GM23338 (cell line): ENCODE results near the gene NLK. TPM values are rescaled to one million over a fixed set of nuclear protein-coding genes. Genes with fewer than 3 reads are reported as not detected.

ENCODE experiments used
- ATAC-seq: fragments of 200-7000 bp; cut with Tn5 transposase; 3 replicates; pipeline ENCODE4 v1.9.1; 2020
- DNase-seq: peaks from one replicate; pipeline ENCODE4 v3.0.0-alpha.2; 2015; ENCODE audit warnings: low spot score
- H2AFZ ChIP-seq: fragments of 200-600 bp; sonication (generic); 2 replicates; pipeline ENCODE4 v1.8.0; 2016; ENCODE audit warnings: antibody characterized with exemption, mild to moderate bottlenecking, moderate library complexity
- H3F3A ChIP-seq: fragments of 200-600 bp; sonication (generic); replicated peaks from 2 replicates; pipeline ENCODE4 v1.8.0; 2017; ENCODE audit warnings: antibody characterized with exemption, mixed run types, low read depth
- H3K27ac ChIP-seq: fragments of 200-600 bp; sonication (generic); 2 replicates; pipeline ENCODE4 v1.6.1; 2016; ENCODE audit warnings: low read depth
- H3K27me3 ChIP-seq: fragments of 200-600 bp; sonication (generic); 2 replicates; pipeline ENCODE4 v1.8.0; 2016; ENCODE audit warnings: mild to moderate bottlenecking, mixed run types, moderate library complexity; ENCODE audit not compliant: insufficient read depth
- H3K36me3 ChIP-seq: fragments of 200-600 bp; sonication (generic); 2 replicates; pipeline ENCODE4 v1.8.0; 2016; ENCODE audit warnings: mild to moderate bottlenecking; ENCODE audit not compliant: insufficient read depth
- H3K4me1 ChIP-seq: fragments of 200-600 bp; sonication (generic); 2 replicates; pipeline ENCODE4 v1.8.0; 2016; ENCODE audit warnings: mild to moderate bottlenecking, moderate library complexity; ENCODE audit not compliant: insufficient read depth
- H3K4me2 ChIP-seq: fragments of 200-600 bp; sonication (generic); 2 replicates; pipeline ENCODE4 v1.7.1; 2017; ENCODE audit warnings: mixed run types
- H3K4me3 ChIP-seq: fragments of 200-600 bp; sonication (generic); 2 replicates; pipeline ENCODE4 v1.6.1; 2016; ENCODE audit warnings: mixed run types
- H3K79me2 ChIP-seq: fragments of 200-600 bp; sonication (generic); replicated peaks from 2 replicates; pipeline ENCODE4 v1.8.0; 2017; ENCODE audit warnings: mild to moderate bottlenecking; ENCODE audit not compliant: insufficient read depth
- H3K9me2 ChIP-seq: fragments of 200-600 bp; sonication (generic); 2 replicates; pipeline ENCODE4 v1.8.0; 2017; ENCODE audit not compliant: insufficient read depth
- H4K20me1 ChIP-seq: fragments of 200-600 bp; sonication (generic); replicated peaks from 2 replicates; pipeline ENCODE4 v1.8.0; 2017; ENCODE audit warnings: mild to moderate bottlenecking; ENCODE audit not compliant: insufficient read depth
- H3K27ac Mint-ChIP-seq: 2 replicates; pipeline ENCODE4 v1.8.0; 2020; ENCODE audit warnings: inconsistent platforms, mild to moderate bottlenecking, moderate library complexity, mixed read lengths
- H3K27me3 Mint-ChIP-seq: 3 replicates; pipeline ENCODE4 v1.8.0; 2022; ENCODE audit warnings: low read depth, mild to moderate bottlenecking, moderate library complexity, mixed read lengths, inconsistent platforms; ENCODE audit not compliant: insufficient read depth, poor library complexity
- H3K36me3 Mint-ChIP-seq: 3 replicates; pipeline ENCODE4 v1.8.0; 2021; ENCODE audit warnings: low read depth, mild to moderate bottlenecking, inconsistent platforms, moderate library complexity, mixed read lengths
- H3K4me1 Mint-ChIP-seq: 3 replicates; pipeline ENCODE4 v1.8.0; 2020; ENCODE audit warnings: mild to moderate bottlenecking, inconsistent platforms, mixed read lengths
- H3K4me3 Mint-ChIP-seq: 3 replicates; pipeline ENCODE4 v1.8.0; 2021; ENCODE audit warnings: moderate library complexity, mild to moderate bottlenecking, inconsistent platforms, mixed read lengths
- H3K9me3 Mint-ChIP-seq: 3 replicates; pipeline ENCODE4 v1.8.0; 2020; ENCODE audit warnings: moderate library complexity, mild to moderate bottlenecking, inconsistent platforms, mixed read lengths
- EZH2 ChIP-seq: fragments of 200-600 bp; sonication (generic); IDR thresholded peaks from one replicate; pipeline ENCODE4 v1.8.0; 2017; ENCODE audit warnings: antibody characterized with exemption, mild to moderate bottlenecking, low read depth; ENCODE audit not compliant: unreplicated experiment
- NANOG ChIP-seq: IDR thresholded peaks from 2 replicates; pipeline ENCODE4 v1.6.1; 2016; ENCODE audit warnings: antibody characterized with exemption, borderline replicate concordance
- POLR2AphosphoS5 ChIP-seq: IDR thresholded peaks from 2 replicates; pipeline ENCODE4 v1.6.1; 2016; ENCODE audit warnings: antibody characterized with exemption, low read depth
- polyA plus RNA-seq: library from polyadenylated mRNA; unstranded; fragments of >200 nt; fragmentation: Nextera tagmentation; extraction: Ambion mirVana; gene quantifications from 2 replicates; pipeline ENCODE4 v1.2.1, GENCODE V29; 2016
- total RNA-seq: library from RNA; depleted of rRNA; stranded (reverse); fragments of >200 nt; shearing (Covaris generic); gene quantifications from 2 replicates; pipeline ENCODE4 v1.2.3, GENCODE V29; 2014
- TF ChIP-seq, protein P1 (sequence below): IDR thresholded peaks from one replicate; pipeline ENCODE4 v1.6.1; 2018; ENCODE audit warnings: antibody characterized with exemption; ENCODE audit not compliant: unreplicated experiment
- TF ChIP-seq, protein P2 (sequence below), 2 experiments: fragments of 200-600 bp in 1 of 2; sonication (generic) in 1 of 2; conservative IDR thresholded peaks; 2 replicates each; pipeline versions ENCODE4 v1.5.1 to v1.6.1; 2016 to 2017; ENCODE audit warnings: antibody characterized with exemption in 2 of 2, low read depth in 2 of 2, mild to moderate bottlenecking in 2 of 2, moderate library complexity in 1 of 2
- TF ChIP-seq, protein P3 (sequence below): IDR thresholded peaks from 2 replicates; pipeline ENCODE4 v1.6.1; 2016; ENCODE audit warnings: antibody characterized with exemption
- TF ChIP-seq, protein P4 (sequence below): fragments of 250-450 bp; sonication (Bioruptor Pico); IDR thresholded peaks from 2 replicates; pipeline ENCODE4 v1.5.0; 2020; ENCODE audit warnings: mild to moderate bottlenecking, moderate library complexity

NLK gene
- total and polyA plus RNA-seq, 2 experiments from 2014 or later, result 34.7 to 78.5 TPM

DNA sequence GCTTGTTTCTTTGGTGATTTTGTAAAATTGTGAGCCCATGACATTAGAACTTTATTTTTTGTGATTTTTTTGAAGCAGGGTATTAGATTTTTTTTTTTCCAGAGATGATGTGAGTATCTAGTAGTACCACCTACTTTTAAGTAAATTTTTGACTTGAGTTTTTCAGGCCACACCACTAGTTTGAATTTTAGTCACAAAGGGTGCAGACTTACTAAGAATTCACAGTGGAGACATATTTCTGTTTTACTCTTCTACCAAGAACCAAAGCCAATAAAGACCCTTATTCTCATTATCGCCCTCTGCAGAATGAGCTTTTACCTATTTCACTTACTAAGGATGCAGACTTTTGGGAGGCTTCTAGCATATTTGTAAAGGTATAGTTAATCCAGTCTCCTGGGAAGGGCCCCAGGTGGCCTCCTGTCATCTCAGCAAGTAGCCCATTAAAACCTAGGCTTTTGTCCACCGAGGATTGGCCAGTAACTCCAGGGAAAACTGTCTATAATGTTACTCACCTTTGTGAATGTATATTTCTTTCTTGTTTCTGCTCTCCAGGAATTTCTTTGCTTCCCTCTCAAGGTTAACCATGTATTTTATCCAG, 30.6 kb downstream of the NLK start:
- Histone ChIP-seq H3K4me1 (peaks cover 28% of the 10 kb centered on the region), H4K20me1 (peaks cover 9% of the 10 kb centered on the region; the same call in 1 of the 2 replicates), H3K36me3 (no peaks in the 10 kb centered on the region), H3K27ac (no peak overlapping the region), H3K79me2 (peaks cover 100% of the 10 kb centered on the region), H3F3A (no peaks in the 10 kb centered on the region), H3K27me3 (no peaks in the 10 kb centered on the region), H3K4me2 (no peak overlapping the region), H3K9me2 (no peaks in the 10 kb centered on the region), H2AFZ (no peak overlapping the region), H3K4me3 (no peak overlapping the region)
- Mint-ChIP-seq H3K27ac (no peak overlapping the region), H3K36me3 (peaks cover 25% of the 10 kb centered on the region; the same call in 2 of the 3 replicates), H3K9me3 (peaks cover 2% of the 10 kb centered on the region; the same call in 2 of the 3 replicates), H3K27me3 (peaks cover 2% of the 10 kb centered on the region), H3K4me1 (peaks cover 41% of the 10 kb centered on the region), H3K4me3 (no peak overlapping the region; the same call in 2 of the 3 replicates)
- DNase-seq (peak; percentile 33), ATAC-seq (peak; percentile 61)
- no peak for TF ChIP-seq NANOG
- TF ChIP-seq EZH2, result no peak
- TF ChIP-seq, protein P1, sequence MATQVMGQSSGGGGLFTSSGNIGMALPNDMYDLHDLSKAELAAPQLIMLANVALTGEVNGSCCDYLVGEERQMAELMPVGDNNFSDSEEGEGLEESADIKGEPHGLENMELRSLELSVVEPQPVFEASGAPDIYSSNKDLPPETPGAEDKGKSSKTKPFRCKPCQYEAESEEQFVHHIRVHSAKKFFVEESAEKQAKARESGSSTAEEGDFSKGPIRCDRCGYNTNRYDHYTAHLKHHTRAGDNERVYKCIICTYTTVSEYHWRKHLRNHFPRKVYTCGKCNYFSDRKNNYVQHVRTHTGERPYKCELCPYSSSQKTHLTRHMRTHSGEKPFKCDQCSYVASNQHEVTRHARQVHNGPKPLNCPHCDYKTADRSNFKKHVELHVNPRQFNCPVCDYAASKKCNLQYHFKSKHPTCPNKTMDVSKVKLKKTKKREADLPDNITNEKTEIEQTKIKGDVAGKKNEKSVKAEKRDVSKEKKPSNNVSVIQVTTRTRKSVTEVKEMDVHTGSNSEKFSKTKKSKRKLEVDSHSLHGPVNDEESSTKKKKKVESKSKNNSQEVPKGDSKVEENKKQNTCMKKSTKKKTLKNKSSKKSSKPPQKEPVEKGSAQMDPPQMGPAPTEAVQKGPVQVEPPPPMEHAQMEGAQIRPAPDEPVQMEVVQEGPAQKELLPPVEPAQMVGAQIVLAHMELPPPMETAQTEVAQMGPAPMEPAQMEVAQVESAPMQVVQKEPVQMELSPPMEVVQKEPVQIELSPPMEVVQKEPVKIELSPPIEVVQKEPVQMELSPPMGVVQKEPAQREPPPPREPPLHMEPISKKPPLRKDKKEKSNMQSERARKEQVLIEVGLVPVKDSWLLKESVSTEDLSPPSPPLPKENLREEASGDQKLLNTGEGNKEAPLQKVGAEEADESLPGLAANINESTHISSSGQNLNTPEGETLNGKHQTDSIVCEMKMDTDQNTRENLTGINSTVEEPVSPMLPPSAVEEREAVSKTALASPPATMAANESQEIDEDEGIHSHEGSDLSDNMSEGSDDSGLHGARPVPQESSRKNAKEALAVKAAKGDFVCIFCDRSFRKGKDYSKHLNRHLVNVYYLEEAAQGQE, result no peak
- TF ChIP-seq, protein P2, sequence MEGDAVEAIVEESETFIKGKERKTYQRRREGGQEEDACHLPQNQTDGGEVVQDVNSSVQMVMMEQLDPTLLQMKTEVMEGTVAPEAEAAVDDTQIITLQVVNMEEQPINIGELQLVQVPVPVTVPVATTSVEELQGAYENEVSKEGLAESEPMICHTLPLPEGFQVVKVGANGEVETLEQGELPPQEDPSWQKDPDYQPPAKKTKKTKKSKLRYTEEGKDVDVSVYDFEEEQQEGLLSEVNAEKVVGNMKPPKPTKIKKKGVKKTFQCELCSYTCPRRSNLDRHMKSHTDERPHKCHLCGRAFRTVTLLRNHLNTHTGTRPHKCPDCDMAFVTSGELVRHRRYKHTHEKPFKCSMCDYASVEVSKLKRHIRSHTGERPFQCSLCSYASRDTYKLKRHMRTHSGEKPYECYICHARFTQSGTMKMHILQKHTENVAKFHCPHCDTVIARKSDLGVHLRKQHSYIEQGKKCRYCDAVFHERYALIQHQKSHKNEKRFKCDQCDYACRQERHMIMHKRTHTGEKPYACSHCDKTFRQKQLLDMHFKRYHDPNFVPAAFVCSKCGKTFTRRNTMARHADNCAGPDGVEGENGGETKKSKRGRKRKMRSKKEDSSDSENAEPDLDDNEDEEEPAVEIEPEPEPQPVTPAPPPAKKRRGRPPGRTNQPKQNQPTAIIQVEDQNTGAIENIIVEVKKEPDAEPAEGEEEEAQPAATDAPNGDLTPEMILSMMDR (conservative IDR thresholded peaks at IDR 0.05; ENCODE audit: low read depth in 2 of 2), result peak in 1 of 2 experiments; percentile 38; a peak in 3 of 4 replicates
- TF ChIP-seq, protein P3, sequence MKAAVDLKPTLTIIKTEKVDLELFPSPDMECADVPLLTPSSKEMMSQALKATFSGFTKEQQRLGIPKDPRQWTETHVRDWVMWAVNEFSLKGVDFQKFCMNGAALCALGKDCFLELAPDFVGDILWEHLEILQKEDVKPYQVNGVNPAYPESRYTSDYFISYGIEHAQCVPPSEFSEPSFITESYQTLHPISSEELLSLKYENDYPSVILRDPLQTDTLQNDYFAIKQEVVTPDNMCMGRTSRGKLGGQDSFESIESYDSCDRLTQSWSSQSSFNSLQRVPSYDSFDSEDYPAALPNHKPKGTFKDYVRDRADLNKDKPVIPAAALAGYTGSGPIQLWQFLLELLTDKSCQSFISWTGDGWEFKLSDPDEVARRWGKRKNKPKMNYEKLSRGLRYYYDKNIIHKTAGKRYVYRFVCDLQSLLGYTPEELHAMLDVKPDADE, result no peak

DNA sequence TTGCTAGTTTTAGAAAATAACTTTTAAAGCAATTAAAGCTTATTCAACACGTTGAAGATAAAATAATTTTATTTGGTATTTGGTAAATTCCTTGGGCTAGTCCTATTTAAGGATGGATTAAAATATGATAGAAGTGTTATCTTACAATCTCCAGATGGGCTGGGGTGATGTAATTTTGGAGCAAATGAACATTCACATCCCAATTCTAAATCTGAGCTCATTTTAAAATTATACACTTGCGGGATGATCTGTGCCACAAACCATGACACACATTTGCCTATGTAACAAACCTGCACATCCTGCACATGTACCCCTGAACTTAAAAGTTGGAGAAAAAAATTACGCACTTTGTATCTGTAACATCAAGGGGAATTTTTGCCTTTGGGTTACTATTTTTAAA, 31.5 kb downstream of the NLK start:
- peaks cover 44% of the 10 kb centered on the region for H3K4me1 Mint-ChIP-seq
- Histone ChIP-seq H3F3A (no peaks in the 10 kb centered on the region), H3K4me1 (peaks cover 28% of the 10 kb centered on the region), H3K27ac (no peak overlapping the region), H3K4me2 (no peak overlapping the region), H4K20me1 (peaks cover 11% of the 10 kb centered on the region), H3K4me3 (no peak overlapping the region), H3K36me3 (no peaks in the 10 kb centered on the region), H3K9me2 (no peaks in the 10 kb centered on the region), H3K27me3 (no peaks in the 10 kb centered on the region), H3K79me2 (peaks cover 100% of the 10 kb centered on the region), H2AFZ (no peak overlapping the region)
- DNase-seq, result no peak
- H3K9me3 Mint-ChIP-seq, result peaks cover 2% of the 10 kb centered on the region; the same call in 2 of the 3 replicates
- H3K36me3 Mint-ChIP-seq, result peaks cover 18% of the 10 kb centered on the region; the same call in 2 of the 3 replicates
- no peak for ATAC-seq
- peaks cover 2% of the 10 kb centered on the region for H3K27me3 Mint-ChIP-seq
- H3K4me3 Mint-ChIP-seq, result no peak overlapping the region
- no peak overlapping the region for H3K27ac Mint-ChIP-seq
- TF ChIP-seq POLR2AphosphoS5, result no peak
- TF ChIP-seq, protein P4, sequence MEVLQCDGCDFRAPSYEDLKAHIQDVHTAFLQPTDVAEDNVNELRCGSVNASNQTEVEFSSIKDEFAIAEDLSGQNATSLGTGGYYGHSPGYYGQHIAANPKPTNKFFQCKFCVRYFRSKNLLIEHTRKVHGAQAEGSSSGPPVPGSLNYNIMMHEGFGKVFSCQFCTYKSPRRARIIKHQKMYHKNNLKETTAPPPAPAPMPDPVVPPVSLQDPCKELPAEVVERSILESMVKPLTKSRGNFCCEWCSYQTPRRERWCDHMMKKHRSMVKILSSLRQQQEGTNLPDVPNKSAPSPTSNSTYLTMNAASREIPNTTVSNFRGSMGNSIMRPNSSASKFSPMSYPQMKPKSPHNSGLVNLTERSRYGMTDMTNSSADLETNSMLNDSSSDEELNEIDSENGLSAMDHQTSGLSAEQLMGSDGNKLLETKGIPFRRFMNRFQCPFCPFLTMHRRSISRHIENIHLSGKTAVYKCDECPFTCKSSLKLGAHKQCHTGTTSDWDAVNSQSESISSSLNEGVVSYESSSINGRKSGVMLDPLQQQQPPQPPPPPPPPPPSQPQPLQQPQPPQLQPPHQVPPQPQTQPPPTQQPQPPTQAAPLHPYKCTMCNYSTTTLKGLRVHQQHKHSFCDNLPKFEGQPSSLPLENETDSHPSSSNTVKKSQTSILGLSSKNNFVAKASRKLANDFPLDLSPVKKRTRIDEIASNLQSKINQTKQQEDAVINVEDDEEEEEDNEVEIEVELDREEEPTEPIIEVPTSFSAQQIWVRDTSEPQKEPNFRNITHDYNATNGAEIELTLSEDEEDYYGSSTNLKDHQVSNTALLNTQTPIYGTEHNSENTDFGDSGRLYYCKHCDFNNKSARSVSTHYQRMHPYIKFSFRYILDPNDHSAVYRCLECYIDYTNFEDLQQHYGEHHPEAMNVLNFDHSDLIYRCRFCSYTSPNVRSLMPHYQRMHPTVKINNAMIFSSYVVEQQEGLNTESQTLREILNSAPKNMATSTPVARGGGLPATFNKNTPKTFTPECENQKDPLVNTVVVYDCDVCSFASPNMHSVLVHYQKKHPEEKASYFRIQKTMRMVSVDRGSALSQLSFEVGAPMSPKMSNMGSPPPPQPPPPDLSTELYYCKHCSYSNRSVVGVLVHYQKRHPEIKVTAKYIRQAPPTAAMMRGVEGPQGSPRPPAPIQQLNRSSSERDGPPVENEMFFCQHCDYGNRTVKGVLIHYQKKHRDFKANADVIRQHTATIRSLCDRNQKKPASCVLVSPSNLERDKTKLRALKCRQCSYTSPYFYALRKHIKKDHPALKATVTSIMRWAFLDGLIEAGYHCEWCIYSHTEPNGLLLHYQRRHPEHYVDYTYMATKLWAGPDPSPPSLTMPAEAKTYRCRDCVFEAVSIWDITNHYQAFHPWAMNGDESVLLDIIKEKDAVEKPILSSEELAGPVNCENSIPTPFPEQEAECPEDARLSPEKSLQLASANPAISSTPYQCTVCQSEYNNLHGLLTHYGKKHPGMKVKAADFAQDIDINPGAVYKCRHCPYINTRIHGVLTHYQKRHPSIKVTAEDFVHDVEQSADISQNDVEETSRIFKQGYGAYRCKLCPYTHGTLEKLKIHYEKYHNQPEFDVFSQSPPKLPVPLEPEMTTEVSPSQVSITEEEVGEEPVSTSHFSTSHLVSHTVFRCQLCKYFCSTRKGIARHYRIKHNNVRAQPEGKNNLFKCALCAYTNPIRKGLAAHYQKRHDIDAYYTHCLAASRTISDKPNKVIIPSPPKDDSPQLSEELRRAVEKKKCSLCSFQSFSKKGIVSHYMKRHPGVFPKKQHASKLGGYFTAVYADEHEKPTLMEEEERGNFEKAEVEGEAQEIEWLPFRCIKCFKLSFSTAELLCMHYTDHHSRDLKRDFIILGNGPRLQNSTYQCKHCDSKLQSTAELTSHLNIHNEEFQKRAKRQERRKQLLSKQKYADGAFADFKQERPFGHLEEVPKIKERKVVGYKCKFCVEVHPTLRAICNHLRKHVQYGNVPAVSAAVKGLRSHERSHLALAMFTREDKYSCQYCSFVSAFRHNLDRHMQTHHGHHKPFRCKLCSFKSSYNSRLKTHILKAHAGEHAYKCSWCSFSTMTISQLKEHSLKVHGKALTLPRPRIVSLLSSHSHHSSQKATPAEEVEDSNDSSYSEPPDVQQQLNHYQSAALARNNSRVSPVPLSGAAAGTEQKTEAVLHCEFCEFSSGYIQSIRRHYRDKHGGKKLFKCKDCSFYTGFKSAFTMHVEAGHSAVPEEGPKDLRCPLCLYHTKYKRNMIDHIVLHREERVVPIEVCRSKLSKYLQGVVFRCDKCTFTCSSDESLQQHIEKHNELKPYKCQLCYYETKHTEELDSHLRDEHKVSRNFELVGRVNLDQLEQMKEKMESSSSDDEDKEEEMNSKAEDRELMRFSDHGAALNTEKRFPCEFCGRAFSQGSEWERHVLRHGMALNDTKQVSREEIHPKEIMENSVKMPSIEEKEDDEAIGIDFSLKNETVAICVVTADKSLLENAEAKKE (CRISPR knock-in tag), result no peak
